A549 (cell line): ENCODE data around the gene CCDC154. TPM values are rescaled to one million over a fixed set of nuclear protein-coding genes. Genes with fewer than 3 reads are reported as not detected.
A peak's percentile ranks its signal among the peaks of the same experiment; 100 is the strongest.

ENCODE experiments used
- ATAC-seq, 2 experiments: fragments of 200-7000 bp in 1 of 2; fragments of >200 bp in 1 of 2; cut with Nextera tagmentation in 1 of 2; cut with Tn5 transposase in 1 of 2; 3 replicates each; pipeline versions ENCODE4 v1.8.0 to v1.9.1; 2018 to 2020; ENCODE audit warnings: mild to moderate bottlenecking in 1 of 2, moderate library complexity in 1 of 2
- CTCF ChIA-PET: fragments of 300-600 bp; sonication (Branson Sonifier 250); formaldehyde crosslinking; extraction: SDS; loops from one replicate; lab custom pipeline; 2021; ENCODE audit warnings: antibody characterized with exemption, inconsistent platforms; lab: Yijun Ruan, JAX
- POLR2A ChIA-PET: fragments of 350-600 bp; formaldehyde crosslinking; extraction: SDS; loops from one replicate; lab custom pipeline; 2021; ENCODE audit warnings: antibody characterized with exemption, inconsistent platforms; lab: Yijun Ruan, JAX
- DNase-seq, 2 experiments: peaks; one replicate each; pipeline versions ENCODE4 v3.0.0 to v3.0.0-alpha.2; 2011 to 2016; ENCODE audit warnings: low read depth in 1 of 2, low spot score in 1 of 2
- FAIRE-seq: peaks from 2 replicates; lab custom pipeline; 2011; peaks lifted over from hg19 to GRCh38; lab: Jason Lieb, UNC
- H3K27ac ChIP-seq, 2 experiments: fragments of >200 bp; sonication (Bioruptor Twin); formaldehyde crosslinking; 3 replicates each; pipeline ENCODE4 v1.5.1; 2016 to 2017
- H3K4me1 ChIP-seq: fragments of >200 bp; sonication (Bioruptor Twin); formaldehyde crosslinking; 3 replicates; pipeline ENCODE4 v1.6.1; 2016
- H3K4me2 ChIP-seq: fragments of >200 bp; sonication (Bioruptor Twin); formaldehyde crosslinking; 3 replicates; pipeline ENCODE4 v1.6.1; 2016
- H3K4me3 ChIP-seq: fragments of >200 bp; sonication (Bioruptor Twin); formaldehyde crosslinking; 3 replicates; pipeline ENCODE4 v1.5.1; 2016
- H3K9me3 ChIP-seq: fragments of >200 bp; sonication (Bioruptor Twin); formaldehyde crosslinking; 3 replicates; pipeline ENCODE4 v1.6.1; 2016
- ATOH8 ChIP-seq: fragments of 250-450 bp; sonication (Bioruptor Pico); IDR thresholded peaks from 2 replicates; pipeline ENCODE4 v1.5.0; 2020; ENCODE audit warnings: low read depth, mild to moderate bottlenecking, moderate library complexity
- CBX2 ChIP-seq: fragments of 200-600 bp; sonication (generic); IDR thresholded peaks from 2 replicates; pipeline ENCODE4 v1.6.1; 2016; ENCODE audit warnings: low read depth, mild to moderate bottlenecking, borderline replicate concordance
- CTCF ChIP-seq: fragments of >200 bp; sonication (Bioruptor Twin); formaldehyde crosslinking; IDR thresholded peaks from 3 replicates; pipeline ENCODE4 v1.5.1; 2016
- FOSL2 ChIP-seq, 2 experiments: fragments of 450-650 bp in 1 of 2; fragments of >200 bp in 1 of 2; sonication (Bioruptor Twin) in 1 of 2; formaldehyde crosslinking; IDR thresholded peaks; 2 replicates each; pipeline versions ENCODE4 v1.5.0 to v1.6.1; 2016 to 2020; ENCODE audit warnings: mild to moderate bottlenecking in 1 of 2, moderate library complexity in 1 of 2
- GATA3 ChIP-seq: IDR thresholded peaks from 2 replicates; pipeline ENCODE4 v1.6.1; 2012; ENCODE audit warnings: borderline replicate concordance
- HDAC2 ChIP-seq: fragments of 200-600 bp; sonication (generic); IDR thresholded peaks from 2 replicates; pipeline ENCODE4 v1.6.1; 2016
- MAX ChIP-seq: IDR thresholded peaks from 2 replicates; pipeline ENCODE4 v1.6.1; 2012
- MYC ChIP-seq: IDR thresholded peaks from 2 replicates; pipeline ENCODE4 v1.6.1; 2012; ENCODE audit warnings: mild to moderate bottlenecking, inconsistent platforms, low read length, improper control_type of control experiment, borderline replicate concordance
- POLR2A ChIP-seq: IDR thresholded peaks from 2 replicates; pipeline ENCODE4 v1.6.1; 2012; ENCODE audit warnings: mild to moderate bottlenecking, low read length
- RAD21 ChIP-seq, 2 experiments: fragments of >200 bp in 1 of 2; sonication (Bioruptor Twin) in 1 of 2; formaldehyde crosslinking in 1 of 2; IDR thresholded peaks in 1 of 2; conservative IDR thresholded peaks in 1 of 2; 2 replicates in 1 of 2; 3 replicates in 1 of 2; pipeline ENCODE4 v1.6.1; 2012 to 2018; ENCODE audit warnings: inconsistent platforms in 1 of 2
- SMC3 ChIP-seq: fragments of >200 bp; sonication (Bioruptor Twin); formaldehyde crosslinking; IDR thresholded peaks from 3 replicates; pipeline ENCODE4 v1.6.1; 2018; ENCODE audit warnings: inconsistent platforms
- SREBF2 ChIP-seq: fragments of 450-650 bp; IDR thresholded peaks from 2 replicates; pipeline ENCODE4 v1.6.1; 2014; ENCODE audit warnings: mild to moderate bottlenecking, moderate library complexity
- TFCP2L1 ChIP-seq: fragments of 250-450 bp; sonication (Bioruptor Pico); IDR thresholded peaks from 2 replicates; pipeline ENCODE4 v1.5.0; 2021; ENCODE audit warnings: mild to moderate bottlenecking
- USF2 ChIP-seq: fragments of 450-650 bp; IDR thresholded peaks from 2 replicates; pipeline ENCODE4 v1.6.1; 2014; ENCODE audit warnings: antibody characterized with exemption
- ZFP36 ChIP-seq: fragments of 450-650 bp; IDR thresholded peaks from 2 replicates; pipeline ENCODE4 v1.6.1; 2014; ENCODE audit warnings: borderline replicate concordance; ENCODE audit not compliant: partially characterized antibody
- WGBS: methylation state at CpG from one replicate; pipeline ENCODE4 v1.1.6; 2017; ENCODE audit errors: missing lambda C conversion rate; 5-methylcytosine and 5-hydroxymethylcytosine counted together
- polyA plus RNA-seq, 4 experiments: library from polyadenylated mRNA; depleted of rRNA in 3 of 4; stranded (reverse); fragments of >200 nt; fragmentation: RNase III in 1 of 4; extraction: RNeasy Plus Mini Kit Qiagen cat#74134 plus additional on column Dnase treatment in 1 of 4; gene quantifications; 2 replicates in 3 of 4; 3 replicates in 1 of 4; pipeline ENCODE4 v1.2.3, GENCODE V29; 2011 to 2017

Gene CCDC154
- polyA plus RNA-seq, 2 of the 4 experiments (the other 2 are of a cell fraction): 0.16 to 0.74 TPM

- POLR2A ChIA-PET: no interaction called here
- FAIRE-seq: no peak
- ATAC-seq: no peak
Observed at GRCh38 chr16:1426734-1427471, 17.5 kb downstream of the CCDC154 start.

GRCh38 chr16:1425616-1426370 is 18.6 kb downstream of the CCDC154 start:
- ATAC-seq (no peak), FAIRE-seq (no peak), DNase-seq (no peak)
- ChIA-PET CTCF (interaction anchor here (5.6 kb wide), 1 partner anchor 14 kb away, joined by 57 read pairs; the partner anchor contains the start of gene CCDC154), POLR2A (no interaction called here)
- WGBS: 92% methylated on average over 14 of the region's 16 CpGs
- Histone ChIP-seq H3K4me1 (peaks cover 8% of the 10 kb centered on the region; the same call in 2 of the 3 replicates), H3K9me3 (no peaks in the 10 kb centered on the region), H3K4me2 (no peak overlapping the region), H3K27ac (peak overlapping the region in 1 of 2 experiments; percentile 10; a peak in 2 of 6 replicates), H3K4me3 (no peak overlapping the region)
- no peak for TF ChIP-seq CBX2
- no peak for TF ChIP-seq POLR2A
- TF ChIP-seq ZFP36: no peak
- no peak for TF ChIP-seq HDAC2
- TF ChIP-seq GATA3: no peak
- no peak for TF ChIP-seq RAD21 (conservative IDR thresholded peaks at IDR 0.05 in 1 of 2, IDR thresholded peaks at IDR 0.05 in 1 of 2)
- TF ChIP-seq ATOH8: no peak
- TF ChIP-seq SREBF2: no peak
- no peak for TF ChIP-seq SMC3
- TF ChIP-seq FOSL2 (IDR thresholded peaks at IDR 0.05): no peak
- no peak for TF ChIP-seq FOSL2 (CRISPR knock-in tag; IDR thresholded peaks at IDR 0.05)
- TF ChIP-seq USF2: no peak
- TF ChIP-seq MAX: no peak

More at GRCh38 chr16:1426734-1427471, 17.5 kb downstream of the CCDC154 start:
- no peaks in the 10 kb centered on the region for H3K9me3 ChIP-seq
- WGBS: 92% methylated on average over 23 of the region's 42 CpGs
- no peak for DNase-seq
- no peak for TF ChIP-seq MYC
- peaks cover 10% of the 10 kb centered on the region; the same call in 2 of the 3 replicates for H3K4me1 ChIP-seq
- peak overlapping the region in 1 of 2 experiments; percentile 20; a peak in 1 of 6 replicates for H3K27ac ChIP-seq
- no peak overlapping the region for H3K4me3 ChIP-seq
- H3K4me2 ChIP-seq: no peak overlapping the region
- CTCF ChIA-PET: interaction anchor here (1.2 to 5.6 kb wide), 4 partner anchors 9 to 89 kb away, joined by 3 to 57 read pairs (median 6); partner anchors contain the start of gene CCDC154

GRCh38 chr16:1424028-1424427 is 20.3 kb downstream of the CCDC154 start:
- ChIA-PET POLR2A (no interaction called here), CTCF (no interaction called here)
- Histone ChIP-seq H3K4me1 (peaks cover 11% of the 10 kb centered on the region; the same call in 1 of the 3 replicates), H3K9me3 (no peaks in the 10 kb centered on the region), H3K27ac (no peak overlapping the region), H3K4me2 (no peak overlapping the region), H3K4me3 (no peak overlapping the region)
- no peak for TF ChIP-seq FOSL2 (IDR thresholded peaks at IDR 0.05)
- no peak for TF ChIP-seq FOSL2 (CRISPR knock-in tag; IDR thresholded peaks at IDR 0.05)
- no peak for TF ChIP-seq TFCP2L1 (CRISPR knock-in tag)
- TF ChIP-seq POLR2A: no peak
- no peak for TF ChIP-seq CTCF
- no peak for DNase-seq
- no peak for ATAC-seq
- FAIRE-seq: no peak
- 76% methylated on average over 12 of the region's 12 CpGs for WGBS
